GM18499 (cell line): ENCODE data around the gene TNIK.
"Not testable (repeated sequence)": the region's sequence is repeated elsewhere in the genome, so short reads cannot be mapped to it uniquely, and the experiment has no call there.

Experiments
- ATAC-seq: cut with Tn5 transposase; IDR thresholded peaks from one replicate; pipeline ENCODE4 v1.9.1; 2021; ENCODE audit warnings: moderate number of reproducible peaks; ENCODE audit not compliant: insufficient read depth, unreplicated experiment

Gene TNIK

DNA sequence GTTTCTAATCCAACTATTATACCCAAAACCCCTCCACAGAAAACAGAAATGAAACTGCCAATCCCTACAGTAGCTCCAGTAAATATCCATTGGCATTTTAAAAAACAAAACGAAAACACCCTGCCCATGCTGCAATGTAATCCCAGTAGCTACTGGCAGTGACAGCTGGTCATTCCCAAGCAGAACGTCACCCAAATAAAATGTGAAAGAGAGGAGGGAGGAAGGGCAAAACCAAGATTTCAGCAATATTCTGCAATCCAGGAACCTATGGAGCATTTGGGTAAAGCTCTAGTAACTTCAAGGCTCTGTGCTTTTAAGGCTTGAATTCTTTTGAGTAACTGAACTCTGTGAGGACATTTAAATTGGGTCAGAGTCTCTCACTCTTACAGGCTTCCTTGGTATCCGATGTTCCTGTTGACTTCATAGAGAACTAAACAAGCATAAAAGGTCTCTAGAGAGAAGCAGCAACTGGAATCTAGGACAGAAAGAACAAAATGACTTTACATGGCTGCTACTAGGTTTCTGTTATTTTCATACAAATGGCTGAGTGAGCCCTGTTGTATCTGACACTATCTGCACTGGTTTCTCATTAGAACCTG lies 136.2 kb downstream of the TNIK start:
- ATAC-seq, result no peak

- ATAC-seq, result no peak
Observed at GRCh38 chr3:171321559-171322360, 138.4 kb downstream of the TNIK start.

- no peak for ATAC-seq
Observed at GRCh38 chr3:171320750-171321558, 139.3 kb downstream of the TNIK start.

DNA sequence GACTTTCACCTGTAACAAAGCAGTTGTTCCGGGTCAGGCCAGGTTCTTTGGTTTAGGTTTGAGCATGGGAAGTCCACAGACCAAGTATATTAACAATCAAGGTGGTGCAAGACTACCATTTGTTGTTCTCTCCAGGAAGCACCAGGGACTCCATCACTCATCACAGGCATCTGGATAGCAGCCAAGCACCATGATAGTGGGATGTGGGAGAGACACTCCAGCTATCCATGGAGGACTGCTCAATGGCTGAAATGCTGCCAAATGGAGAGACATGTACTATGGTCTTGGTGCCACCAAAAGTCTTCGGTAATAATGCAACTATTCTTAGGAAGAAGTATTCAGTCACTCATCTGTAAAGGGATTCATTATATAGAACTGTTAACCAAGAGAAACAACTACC lies 143.0 kb downstream of the TNIK start:
- no peak for ATAC-seq

- no peak for ATAC-seq
Observed at GRCh38 chr3:171315919-171316318, 144.3 kb downstream of the TNIK start.

DNA sequence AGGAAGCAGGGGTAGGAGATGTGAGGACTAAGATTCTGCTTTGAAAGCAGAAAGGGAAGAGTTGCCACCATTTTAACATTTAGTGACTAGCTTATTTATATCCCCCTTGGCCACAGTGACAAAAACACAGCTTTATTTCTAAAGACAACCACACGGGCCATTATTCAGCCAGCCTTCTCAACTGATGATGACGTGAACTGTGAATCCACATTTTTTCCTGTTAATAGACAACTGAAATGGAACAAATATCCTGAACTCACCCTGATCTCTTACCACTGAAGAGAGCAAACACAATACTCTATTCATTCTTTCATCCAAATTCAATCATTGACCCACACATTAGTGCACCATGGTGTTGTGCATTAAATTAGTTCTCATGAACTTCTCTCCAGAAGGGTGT lies 145.1 kb downstream of the TNIK start:
- no peak for ATAC-seq

DNA sequence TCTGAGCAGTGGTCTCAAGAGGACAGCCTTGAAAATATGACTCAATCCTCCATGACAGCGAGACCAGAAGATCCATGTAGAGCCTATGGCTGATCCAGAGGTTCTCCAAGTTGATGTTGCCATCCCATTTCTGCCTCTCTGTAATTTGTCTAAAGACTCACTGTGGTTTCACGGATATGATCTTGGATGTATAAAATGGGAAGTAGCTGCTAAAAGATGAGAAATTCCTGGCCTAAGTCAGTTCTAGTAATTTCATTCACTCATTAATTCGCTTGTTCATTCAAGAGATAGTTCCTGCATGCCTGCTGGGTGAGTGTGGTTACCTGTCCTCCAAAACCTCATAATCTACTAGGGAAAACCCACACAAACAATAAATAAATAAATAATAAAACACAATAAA lies 145.9 kb downstream of the TNIK start:
- no peak for ATAC-seq

- no peak for ATAC-seq
Observed at GRCh38 chr3:171313702-171314101, 146.5 kb downstream of the TNIK start.

DNA sequence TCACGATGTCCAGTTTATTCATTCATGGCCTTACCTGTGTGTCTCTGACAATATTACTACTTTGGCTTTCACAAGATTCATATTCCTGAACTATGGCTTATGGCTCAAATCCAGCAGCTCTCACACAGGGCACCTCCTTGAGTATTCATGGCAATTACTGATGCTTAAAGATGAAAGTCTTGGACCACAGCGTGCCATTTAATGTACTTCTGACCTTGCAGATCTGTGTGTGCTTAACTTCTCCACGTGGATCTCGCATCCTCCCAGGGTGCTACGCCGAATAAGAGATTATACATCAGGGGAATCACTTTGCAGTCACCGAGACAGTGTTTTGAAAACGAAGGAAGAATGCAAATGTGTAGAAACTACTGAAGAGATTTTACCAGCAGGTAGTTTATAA lies 147.5 kb downstream of the TNIK start:
- ATAC-seq, result no peak

DNA sequence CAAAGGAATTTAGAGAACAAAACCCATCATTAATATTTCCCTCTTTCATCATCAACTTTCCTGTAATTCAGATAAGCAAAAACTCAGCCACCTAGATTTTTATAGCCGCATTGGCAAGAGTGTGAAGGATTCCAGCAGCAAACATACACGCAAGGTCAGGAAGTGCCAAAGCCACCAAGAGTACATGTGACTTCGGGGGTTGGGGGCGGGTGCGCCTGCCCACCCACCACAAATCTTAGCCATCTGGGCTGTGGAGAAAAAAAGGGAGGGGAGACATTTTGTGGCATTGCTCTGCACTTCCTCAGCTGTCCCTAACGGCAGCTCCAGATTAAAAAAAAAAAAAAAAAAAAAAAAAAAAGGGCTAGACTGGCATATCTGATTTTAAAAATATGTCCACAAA lies 148.4 kb downstream of the TNIK start:
- ATAC-seq, result no peak

- ATAC-seq, result peak; percentile 51
Observed at GRCh38 chr3:171309906-171310359, 150.3 kb downstream of the TNIK start.

DNA sequence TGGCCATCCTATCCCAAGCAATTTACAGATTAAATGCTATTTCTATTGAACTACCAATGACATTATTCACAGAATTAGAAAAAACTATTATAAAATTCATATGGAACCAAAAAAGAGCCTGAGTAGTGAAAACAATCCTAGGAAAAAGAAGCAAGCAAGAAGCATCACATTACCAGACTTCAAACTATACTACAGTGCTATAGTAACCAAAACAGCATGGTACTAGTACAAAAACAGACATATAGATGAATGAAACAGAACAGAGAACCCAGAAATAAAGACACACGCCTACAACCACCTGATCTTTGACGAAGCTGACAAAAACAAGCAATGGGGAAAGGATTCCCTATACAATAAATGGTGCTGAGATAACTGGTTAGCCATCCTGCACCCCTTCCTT lies 152.2 kb downstream of the TNIK start:
- ATAC-seq, result no peak

DNA sequence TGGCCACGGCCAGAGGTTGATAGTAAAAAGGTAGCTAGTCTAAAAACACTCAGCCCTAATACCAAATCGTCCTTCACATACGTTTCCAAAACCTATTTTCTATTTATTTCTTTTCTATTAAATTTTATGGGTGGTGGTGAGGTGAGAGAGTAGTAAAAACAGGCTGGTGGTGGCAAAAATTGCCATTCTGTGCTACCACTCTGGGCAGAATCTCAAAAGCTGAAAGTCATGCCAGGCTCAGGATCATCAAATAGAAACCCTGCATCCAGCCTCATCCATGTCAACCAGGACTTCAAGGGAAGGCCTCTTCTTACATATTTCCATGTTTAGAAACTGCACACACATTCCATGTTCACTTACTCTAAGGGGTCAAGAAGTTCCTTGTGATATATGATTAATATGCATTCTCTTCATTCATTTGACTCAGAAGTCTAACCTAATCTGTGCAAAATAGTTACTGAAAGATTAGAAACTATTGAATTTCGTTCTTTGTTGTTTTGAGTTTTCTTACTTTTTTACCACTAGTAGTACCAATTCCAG lies 153.1 kb downstream of the TNIK start:
- no peak for ATAC-seq

DNA sequence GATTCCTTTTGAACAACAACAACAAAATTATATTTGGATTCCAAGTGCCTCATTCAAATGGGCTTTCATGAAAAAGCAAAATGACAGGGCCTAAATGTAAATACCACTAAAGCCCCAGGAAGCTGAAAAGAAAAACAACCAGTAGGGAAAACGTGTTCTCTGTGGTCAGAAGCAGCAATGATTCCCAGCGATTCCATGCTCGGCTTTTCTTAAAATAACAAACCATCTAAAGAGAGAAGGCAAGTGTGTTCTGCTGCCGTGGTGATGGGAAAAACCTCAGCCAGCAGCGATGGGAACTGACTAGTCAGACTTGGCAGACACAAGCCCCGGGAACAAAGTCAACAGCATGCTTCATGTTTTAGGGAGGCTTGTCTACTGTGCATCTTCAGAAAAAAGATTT lies 153.6 kb downstream of the TNIK start:
- ATAC-seq, result no peak

- ATAC-seq, result not testable (repeated sequence)
Observed at GRCh38 chr3:171305823-171306222, 154.4 kb downstream of the TNIK start.

DNA sequence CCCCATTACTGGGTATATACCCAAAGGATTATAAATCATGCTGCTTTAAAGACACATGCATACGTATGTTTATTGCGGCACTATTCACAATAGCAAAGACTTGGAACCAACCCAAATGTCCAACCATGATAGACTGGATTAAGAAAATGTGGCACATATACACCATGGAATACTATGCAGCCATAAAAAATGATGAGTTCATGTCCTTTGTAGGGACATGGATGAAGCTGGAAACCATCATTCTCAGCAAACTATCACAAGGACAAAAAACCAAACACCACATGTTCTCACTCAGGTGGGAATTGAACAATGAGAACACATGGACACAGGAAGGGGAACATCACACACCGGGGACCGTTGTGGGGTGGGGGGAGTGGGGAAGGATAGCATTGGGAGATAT lies 155.7 kb downstream of the TNIK start:
- not testable (repeated sequence) for ATAC-seq

GRCh38 chr3:171304017-171304416 lies 156.2 kb downstream of the TNIK start:
- ATAC-seq, result not testable (repeated sequence)

DNA sequence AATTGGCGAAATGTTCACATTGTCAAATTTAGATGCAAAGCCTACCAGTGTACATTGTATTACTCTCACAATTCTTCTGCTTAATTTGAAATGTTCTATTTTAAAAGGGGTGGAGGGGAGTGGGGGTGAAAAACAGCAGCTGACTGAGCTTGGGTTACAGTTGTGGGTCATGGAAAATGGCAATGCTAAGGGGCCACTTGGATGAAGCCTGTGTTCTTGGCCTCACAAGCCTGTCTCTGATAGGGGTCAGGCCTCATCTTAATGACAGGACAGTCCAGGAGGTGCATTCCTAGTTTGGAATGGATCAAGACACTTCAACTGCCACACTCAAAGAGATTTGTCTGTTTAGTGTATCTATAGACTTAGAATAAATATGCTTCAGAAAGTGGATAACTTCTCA lies 158.2 kb downstream of the TNIK start:
- no peak for ATAC-seq

- ATAC-seq, result no peak
Observed at GRCh38 chr3:171301002-171301401, 159.2 kb downstream of the TNIK start.

- no peak for ATAC-seq
Observed at GRCh38 chr3:171297951-171298350, 162.3 kb downstream of the TNIK start.

DNA sequence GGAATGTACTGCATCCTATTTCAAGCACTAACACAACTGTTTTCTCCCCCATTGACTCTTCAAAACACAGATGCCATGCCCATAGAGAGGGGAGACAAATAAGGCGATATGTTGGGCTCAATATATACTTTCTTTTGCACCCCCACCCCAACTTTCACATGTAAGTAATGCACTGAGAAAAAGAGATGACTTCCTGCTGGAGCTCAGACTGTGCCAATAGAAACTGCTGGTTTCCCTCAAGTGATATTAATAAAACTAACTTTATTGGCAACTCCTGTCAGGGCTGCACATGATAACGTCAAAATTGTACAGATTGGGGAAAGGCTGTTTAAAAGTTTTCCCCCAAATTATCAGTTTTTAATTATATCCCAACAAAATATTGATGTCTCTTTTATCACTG lies 163.0 kb downstream of the TNIK start:
- no peak for ATAC-seq
